Type B pancreatic cell (in vitro differentiated cells): Measurements from ENCODE around the gene TMEFF1. TPM values are rescaled to one million over a fixed set of nuclear protein-coding genes. Genes with fewer than 3 reads are reported as not detected.
A peak's percentile ranks its signal among the peaks of the same experiment; 100 is the strongest.

ENCODE experiments used
- DNase-seq: peaks from one replicate; pipeline ENCODE4 v3.0.0; 2021; ENCODE audit warnings: mixed read lengths; ENCODE audit not compliant: unreplicated experiment; ENCODE audit errors: extremely low spot score
- H3K27ac Mint-ChIP-seq: 2 replicates; pipeline ENCODE4 v1.8.0; 2021; ENCODE audit warnings: mild to moderate bottlenecking, mixed read lengths
- H3K27me3 Mint-ChIP-seq: 2 replicates; pipeline ENCODE4 v1.8.0; 2021; ENCODE audit warnings: mixed read lengths
- H3K36me3 Mint-ChIP-seq: 2 replicates; pipeline ENCODE4 v1.8.0; 2021; ENCODE audit warnings: mixed read lengths
- H3K4me1 Mint-ChIP-seq: one replicate; pipeline ENCODE4 v1.8.0; 2021; ENCODE audit warnings: mixed read lengths; ENCODE audit not compliant: unreplicated experiment
- H3K4me3 Mint-ChIP-seq: 2 replicates; pipeline ENCODE4 v1.8.0; 2021; ENCODE audit warnings: mild to moderate bottlenecking, mixed read lengths
- H3K9me3 Mint-ChIP-seq: 2 replicates; pipeline ENCODE4 v1.8.0; 2021; ENCODE audit warnings: mixed read lengths
- total RNA-seq: library from RNA; stranded (reverse); gene quantifications from 2 replicates; pipeline ENCODE4 v1.2.1, GENCODE V29; 2021; ENCODE audit warnings: low replicate concordance
- TF ChIP-seq, protein P1 (sequence below): fragments of 200-600 bp; sonication (generic); conservative IDR thresholded peaks from 2 replicates; pipeline ENCODE4 v1.5.0; 2021; ENCODE audit warnings: antibody characterized with exemption, mild to moderate bottlenecking

The TMEFF1 gene
- total RNA-seq, 1 donor from 2014 or later, result 30.5 TPM

DNA sequence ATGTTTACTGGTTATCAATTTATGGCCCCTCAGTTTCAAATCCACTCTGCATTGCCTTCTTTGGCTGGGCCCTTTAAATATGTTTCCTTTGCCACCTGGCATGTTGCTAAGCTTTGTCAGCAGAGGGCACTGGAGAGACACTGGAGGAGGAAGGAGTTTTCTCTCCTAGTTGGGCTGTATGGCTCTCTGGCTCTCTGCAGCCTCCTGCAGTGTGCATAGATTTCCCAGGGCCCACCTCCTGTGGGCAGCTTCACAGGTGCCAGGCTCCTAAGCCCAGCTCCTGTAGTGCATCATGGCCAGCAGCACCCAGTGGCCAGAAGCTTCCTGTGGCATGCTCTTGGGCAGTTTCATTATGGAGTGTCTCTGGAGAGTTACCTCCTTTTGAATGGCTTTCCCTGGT is 128.3 kb downstream of the TMEFF1 start:
- peak overlapping the region; percentile 63 for H3K4me3 Mint-ChIP-seq
- no peak overlapping the region for H3K27ac Mint-ChIP-seq
- TF ChIP-seq, protein P1, sequence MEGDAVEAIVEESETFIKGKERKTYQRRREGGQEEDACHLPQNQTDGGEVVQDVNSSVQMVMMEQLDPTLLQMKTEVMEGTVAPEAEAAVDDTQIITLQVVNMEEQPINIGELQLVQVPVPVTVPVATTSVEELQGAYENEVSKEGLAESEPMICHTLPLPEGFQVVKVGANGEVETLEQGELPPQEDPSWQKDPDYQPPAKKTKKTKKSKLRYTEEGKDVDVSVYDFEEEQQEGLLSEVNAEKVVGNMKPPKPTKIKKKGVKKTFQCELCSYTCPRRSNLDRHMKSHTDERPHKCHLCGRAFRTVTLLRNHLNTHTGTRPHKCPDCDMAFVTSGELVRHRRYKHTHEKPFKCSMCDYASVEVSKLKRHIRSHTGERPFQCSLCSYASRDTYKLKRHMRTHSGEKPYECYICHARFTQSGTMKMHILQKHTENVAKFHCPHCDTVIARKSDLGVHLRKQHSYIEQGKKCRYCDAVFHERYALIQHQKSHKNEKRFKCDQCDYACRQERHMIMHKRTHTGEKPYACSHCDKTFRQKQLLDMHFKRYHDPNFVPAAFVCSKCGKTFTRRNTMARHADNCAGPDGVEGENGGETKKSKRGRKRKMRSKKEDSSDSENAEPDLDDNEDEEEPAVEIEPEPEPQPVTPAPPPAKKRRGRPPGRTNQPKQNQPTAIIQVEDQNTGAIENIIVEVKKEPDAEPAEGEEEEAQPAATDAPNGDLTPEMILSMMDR, result peak; percentile 73
- no peaks in the 10 kb centered on the region for H3K27me3 Mint-ChIP-seq
- no peaks in the 10 kb centered on the region for H3K9me3 Mint-ChIP-seq
- H3K36me3 Mint-ChIP-seq, result no peaks in the 10 kb centered on the region
- DNase-seq, result no peak
- H3K4me1 Mint-ChIP-seq, result peaks cover 15% of the 10 kb centered on the region

DNA sequence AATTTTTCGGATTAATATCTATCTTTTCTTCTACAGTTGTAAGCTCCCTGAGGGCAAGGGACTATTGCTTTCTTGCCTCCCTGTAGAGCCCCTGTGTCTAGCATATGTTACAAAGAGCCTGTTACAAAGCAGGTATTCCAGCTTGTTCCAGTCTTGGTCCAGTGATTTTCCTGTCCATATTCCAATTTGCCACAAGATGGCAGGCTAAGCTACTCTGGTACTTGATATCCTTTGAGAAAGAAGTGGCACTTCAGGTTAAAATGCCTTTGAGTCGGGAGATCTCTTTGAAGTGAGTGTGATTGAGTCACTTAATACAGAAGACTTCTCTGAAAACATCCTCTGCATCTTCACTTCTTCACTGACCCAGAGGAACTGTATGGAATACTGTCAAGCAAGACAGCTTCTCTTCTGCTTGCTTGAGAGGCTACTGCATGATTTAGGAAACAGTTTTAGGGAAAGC is 129.4 kb downstream of the TMEFF1 start:
- H3K4me3 Mint-ChIP-seq, result peak overlapping the region; percentile 19
- no peaks in the 10 kb centered on the region for H3K27me3 Mint-ChIP-seq
- DNase-seq, result no peak
- no peaks in the 10 kb centered on the region for H3K9me3 Mint-ChIP-seq
- H3K4me1 Mint-ChIP-seq, result peaks cover 15% of the 10 kb centered on the region
- TF ChIP-seq, protein P1, result peak; percentile 83
- H3K36me3 Mint-ChIP-seq, result no peaks in the 10 kb centered on the region
- no peak overlapping the region for H3K27ac Mint-ChIP-seq

DNA sequence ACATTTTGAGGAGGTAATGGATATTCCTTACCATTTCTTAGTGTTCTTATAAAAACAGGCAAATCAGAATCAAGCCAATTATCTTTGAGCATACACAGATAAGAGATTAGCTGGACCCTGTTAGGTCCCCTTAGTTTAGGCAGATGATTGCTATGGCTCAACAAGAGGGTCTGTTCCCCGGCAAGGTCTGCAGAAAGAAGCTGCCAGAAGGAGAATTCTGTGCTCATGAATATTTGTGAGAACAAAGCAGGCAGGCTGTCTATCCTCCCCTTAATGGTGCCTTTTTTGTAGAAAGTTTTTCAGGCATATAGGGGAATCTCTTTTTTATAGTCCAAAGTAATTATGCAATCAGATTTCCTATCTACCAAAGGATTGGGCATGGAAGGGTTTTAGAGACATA is 132.5 kb downstream of the TMEFF1 start:
- no peak overlapping the region for H3K4me3 Mint-ChIP-seq
- H3K27me3 Mint-ChIP-seq, result no peaks in the 10 kb centered on the region
- H3K9me3 Mint-ChIP-seq, result no peaks in the 10 kb centered on the region
- no peaks in the 10 kb centered on the region for H3K36me3 Mint-ChIP-seq
- no peak for DNase-seq
- no peak overlapping the region for H3K27ac Mint-ChIP-seq
- TF ChIP-seq, protein P1, result no peak
- H3K4me1 Mint-ChIP-seq, result peaks cover 3% of the 10 kb centered on the region

DNA sequence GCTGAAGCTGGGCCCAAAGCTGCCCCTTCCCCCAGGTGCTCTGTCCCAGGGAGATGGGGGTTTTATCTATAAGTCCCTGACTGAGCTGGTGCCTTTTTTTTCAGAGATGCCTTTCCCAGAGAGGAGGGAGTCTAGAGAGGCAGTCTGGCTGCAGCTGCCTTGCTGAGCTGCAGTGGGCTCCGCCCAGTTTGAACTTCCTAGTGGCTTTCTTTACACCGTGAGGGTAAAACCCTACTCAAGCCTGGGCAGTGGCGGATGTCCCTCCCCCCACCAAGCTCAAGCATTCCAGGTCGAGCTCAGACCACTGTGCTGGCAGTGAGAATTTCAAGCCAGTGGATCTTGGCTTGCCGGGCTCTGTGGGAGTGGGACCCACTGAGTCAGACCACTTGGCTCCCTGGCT is 146.2 kb downstream of the TMEFF1 start:
- TF ChIP-seq, protein P1, result no peak
- no peak overlapping the region for H3K27ac Mint-ChIP-seq
- H3K36me3 Mint-ChIP-seq, result no peaks in the 10 kb centered on the region
- H3K27me3 Mint-ChIP-seq, result no peaks in the 10 kb centered on the region
- DNase-seq, result no peak
- no peaks in the 10 kb centered on the region for H3K4me1 Mint-ChIP-seq
- no peaks in the 10 kb centered on the region for H3K9me3 Mint-ChIP-seq
- H3K4me3 Mint-ChIP-seq, result no peak overlapping the region

DNA sequence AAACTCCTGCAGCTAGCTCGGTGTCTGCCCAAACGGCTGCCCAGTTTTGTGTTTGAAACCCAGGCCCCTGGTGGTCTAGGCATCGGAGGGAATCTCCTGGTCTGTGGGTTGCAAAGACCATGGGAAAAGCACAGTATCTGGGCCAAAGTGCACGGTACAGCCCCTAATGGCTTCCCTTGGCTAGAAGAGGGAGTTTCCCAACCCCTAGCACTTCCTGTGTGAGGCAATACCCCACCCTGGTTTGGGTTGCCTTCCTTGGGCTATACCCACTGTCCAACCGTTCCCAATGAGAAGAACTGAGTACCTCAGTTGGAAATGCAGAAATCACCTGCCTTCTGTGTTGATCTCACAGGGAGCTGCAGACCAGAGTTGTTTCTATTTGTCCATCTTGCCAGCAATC is 146.7 kb downstream of the TMEFF1 start:
- no peaks in the 10 kb centered on the region for H3K27me3 Mint-ChIP-seq
- no peak overlapping the region for H3K4me3 Mint-ChIP-seq
- no peaks in the 10 kb centered on the region for H3K4me1 Mint-ChIP-seq
- H3K9me3 Mint-ChIP-seq, result no peaks in the 10 kb centered on the region
- H3K27ac Mint-ChIP-seq, result no peak overlapping the region
- H3K36me3 Mint-ChIP-seq, result no peaks in the 10 kb centered on the region
- TF ChIP-seq, protein P1, result no peak
- no peak for DNase-seq

DNA sequence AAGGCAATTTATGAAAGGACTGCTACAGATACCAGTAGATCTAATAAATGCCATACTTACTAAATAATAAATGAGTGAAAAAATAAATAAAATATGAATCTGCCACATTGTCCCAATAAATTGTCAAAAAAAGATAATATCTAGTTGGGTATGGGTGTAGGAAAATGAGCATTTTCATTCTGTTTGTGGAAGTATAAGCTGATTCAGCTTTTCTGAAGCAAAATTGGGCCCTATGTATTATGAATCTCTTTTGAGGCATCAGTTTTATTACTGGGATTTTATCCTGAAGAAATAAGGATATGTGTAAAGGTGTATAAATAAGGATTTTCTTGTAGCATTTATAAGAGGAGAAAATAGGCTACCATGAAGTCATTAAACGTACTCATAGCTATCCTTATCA is 151.0 kb downstream of the TMEFF1 start:
- H3K36me3 Mint-ChIP-seq, result no peaks in the 10 kb centered on the region
- H3K4me1 Mint-ChIP-seq, result no peaks in the 10 kb centered on the region
- H3K4me3 Mint-ChIP-seq, result no peak overlapping the region
- H3K27me3 Mint-ChIP-seq, result no peaks in the 10 kb centered on the region
- DNase-seq, result no peak
- TF ChIP-seq, protein P1, result no peak
- H3K27ac Mint-ChIP-seq, result no peak overlapping the region
- no peaks in the 10 kb centered on the region for H3K9me3 Mint-ChIP-seq
